ENCODE results near the gene CDH13.

The CDH13 gene

GRCh38 chr16:83329441-83329840 is 702.7 kb downstream of the CDH13 start:
- no peak for DNase-seq

- no peak for DNase-seq
Measured at GRCh38 chr16:83330251-83330650, 703.5 kb downstream of the CDH13 start.

- DNase-seq: no peak
Measured at GRCh38 chr16:83335076-83335475, 708.3 kb downstream of the CDH13 start.

- DNase-seq: no peak
Measured at GRCh38 chr16:83336603-83337002, 709.8 kb downstream of the CDH13 start.

- no peak for DNase-seq
Measured at GRCh38 chr16:83338138-83338537, 711.4 kb downstream of the CDH13 start.

GRCh38 chr16:83338941-83339340 is 712.2 kb downstream of the CDH13 start:
- no peak for DNase-seq

GRCh38 chr16:83343935-83344366 is 717.2 kb downstream of the CDH13 start:
- DNase-seq: no peak

GRCh38 chr16:83345846-83346640 is 719.3 kb downstream of the CDH13 start:
- no peak for DNase-seq

GRCh38 chr16:83348991-83349390 is 722.2 kb downstream of the CDH13 start:
- no peak for DNase-seq

GRCh38 chr16:83350481-83350880 is 723.7 kb downstream of the CDH13 start:
- no peak for DNase-seq

- DNase-seq: no peak
Measured at GRCh38 chr16:83351846-83352245, 725.1 kb downstream of the CDH13 start.

GRCh38 chr16:83353241-83353640 is 726.5 kb downstream of the CDH13 start:
- DNase-seq: no peak

GRCh38 chr16:83354015-83354414 is 727.2 kb downstream of the CDH13 start:
- DNase-seq: no peak

- DNase-seq: no peak
Measured at GRCh38 chr16:83355570-83356218, 728.9 kb downstream of the CDH13 start.

- no peak for DNase-seq
Measured at GRCh38 chr16:83356266-83356665, 729.5 kb downstream of the CDH13 start.

GRCh38 chr16:83356986-83357385 is 730.2 kb downstream of the CDH13 start:
- no peak for DNase-seq

GRCh38 chr16:83363521-83363920 is 736.8 kb downstream of the CDH13 start:
- no peak for DNase-seq

GRCh38 chr16:83365166-83365565 is 738.4 kb downstream of the CDH13 start:
- DNase-seq: no peak

- no peak for DNase-seq
Measured at GRCh38 chr16:83366228-83366627, 739.5 kb downstream of the CDH13 start.

- DNase-seq: no peak
Measured at GRCh38 chr16:83374979-83375378, 748.2 kb downstream of the CDH13 start.

- no peak for DNase-seq
Measured at GRCh38 chr16:83389751-83390150, 763.0 kb downstream of the CDH13 start.

GRCh38 chr16:83390759-83391158 is 764.0 kb downstream of the CDH13 start:
- DNase-seq: no peak

- DNase-seq: no peak
Measured at GRCh38 chr16:83392743-83393142, 766.0 kb downstream of the CDH13 start.

GRCh38 chr16:83393196-83393981 is 766.6 kb downstream of the CDH13 start:
- DNase-seq: no peak
